HG02852 (cell line): Measurements from ENCODE around the gene TMEM120A.
"Not testable (repeated sequence)": the region's sequence is repeated elsewhere in the genome, so short reads cannot be mapped to it uniquely, and the experiment has no call there.

Source experiments
- ATAC-seq: cut with Tn5 transposase; IDR thresholded peaks from one replicate; pipeline ENCODE4 v1.9.1; 2021; ENCODE audit warnings: mild to moderate bottlenecking, moderate library complexity; ENCODE audit not compliant: unreplicated experiment

Gene TMEM120A

GRCh38 chr7:75994388-75995051 lies at the start of gene TMEM120A:
TSS of gene TMEM120A (minus strand) at chr7:75994595. CDS start at chr7:75994570, 25 bp downstream.
- peak; percentile 97 for ATAC-seq

- no peak for ATAC-seq
These were observed 45.7 kb upstream of the TMEM120A start for GRCh38 chr7:76040126-76040525.

GRCh38 chr7:76037310-76037709 lies 42.9 kb upstream of the TMEM120A start:
- no peak for ATAC-seq

GRCh38 chr7:76031964-76032363 lies 37.6 kb upstream of the TMEM120A start:
- ATAC-seq: no peak

- not testable (repeated sequence) for ATAC-seq
These were observed 35.3 kb upstream of the TMEM120A start for GRCh38 chr7:76029682-76030081.

GRCh38 chr7:76023002-76023401 lies 28.6 kb upstream of the TMEM120A start:
- no peak for ATAC-seq

GRCh38 chr7:76022026-76022780 lies 27.8 kb upstream of the TMEM120A start:
- ATAC-seq: no peak

- no peak for ATAC-seq
These were observed 25.8 kb upstream of the TMEM120A start for GRCh38 chr7:76020031-76020714.

- not testable (repeated sequence) for ATAC-seq
These were observed 24.1 kb upstream of the TMEM120A start for GRCh38 chr7:76018520-76018919.

- no peak for ATAC-seq
These were observed 22.0 kb upstream of the TMEM120A start for GRCh38 chr7:76016191-76016947.

GRCh38 chr7:76011442-76011861 lies 17.1 kb upstream of the TMEM120A start:
- ATAC-seq: no peak

GRCh38 chr7:76009672-76010600 lies 15.5 kb upstream of the TMEM120A start:
- ATAC-seq: no peak

GRCh38 chr7:76008156-76008687 lies 13.8 kb upstream of the TMEM120A start:
- ATAC-seq: no peak

GRCh38 chr7:76005004-76005403 lies 10.6 kb upstream of the TMEM120A start:
- not testable (repeated sequence) for ATAC-seq

GRCh38 chr7:76003351-76003750 lies 9.0 kb upstream of the TMEM120A start:
- no peak for ATAC-seq

GRCh38 chr7:76002822-76003221 lies 8.4 kb upstream of the TMEM120A start:
- ATAC-seq: no peak

- ATAC-seq: no peak
These were observed 7.7 kb upstream of the TMEM120A start for GRCh38 chr7:76002139-76002538.

- ATAC-seq: no peak
These were observed 6.2 kb upstream of the TMEM120A start for GRCh38 chr7:76000566-76000965.

GRCh38 chr7:75998038-75998437 lies 3.6 kb upstream of the TMEM120A start:
- ATAC-seq: no peak

- no peak for ATAC-seq
These were observed 2.1 kb upstream of the TMEM120A start for GRCh38 chr7:75996476-75996875.
